HG03103 (cell line): ENCODE measurements around the gene ANKRD18B.
"Not testable (repeated sequence)": the region's sequence is repeated elsewhere in the genome, so short reads cannot be mapped to it uniquely, and the experiment has no call there.

Experiments
- ATAC-seq: cut with Tn5 transposase; IDR thresholded peaks from one replicate; pipeline ENCODE4 v1.9.1; 2021; ENCODE audit warnings: low read depth; ENCODE audit not compliant: unreplicated experiment

Gene ANKRD18B

GRCh38 chr9:33523397-33524305, at the start of gene ANKRD18B:
Gene ANKRD18B (plus strand): TSS chr9:33524251. CDS start chr9:33524490, 239 bp downstream.
- not testable (repeated sequence) for ATAC-seq

- ATAC-seq = no peak
Measured at GRCh38 chr9:33475357-33475756, 48.7 kb upstream of the ANKRD18B start.

GRCh38 chr9:33476503-33476902, 47.5 kb upstream of the ANKRD18B start:
- no peak for ATAC-seq

GRCh38 chr9:33480106-33480505, 43.9 kb upstream of the ANKRD18B start:
- no peak for ATAC-seq

- ATAC-seq = no peak
Measured at GRCh38 chr9:33480976-33481375, 43.1 kb upstream of the ANKRD18B start.

- ATAC-seq = not testable (repeated sequence)
Measured at GRCh38 chr9:33485312-33485711, 38.7 kb upstream of the ANKRD18B start.

- no peak for ATAC-seq
Measured at GRCh38 chr9:33489066-33489465, 35.0 kb upstream of the ANKRD18B start.

GRCh38 chr9:33493819-33494218, 30.2 kb upstream of the ANKRD18B start:
- not testable (repeated sequence) for ATAC-seq

GRCh38 chr9:33498387-33498786, 25.7 kb upstream of the ANKRD18B start:
- no peak for ATAC-seq

- ATAC-seq = no peak
Measured at GRCh38 chr9:33506626-33507370, 17.3 kb upstream of the ANKRD18B start.

GRCh38 chr9:33510262-33511183, 13.5 kb upstream of the ANKRD18B start:
- no peak for ATAC-seq

GRCh38 chr9:33511184-33511517, 12.9 kb upstream of the ANKRD18B start:
- ATAC-seq = not testable (repeated sequence)

- not testable (repeated sequence) for ATAC-seq
Measured at GRCh38 chr9:33512535-33512934, 11.5 kb upstream of the ANKRD18B start.

GRCh38 chr9:33515342-33515995, 8.6 kb upstream of the ANKRD18B start:
- not testable (repeated sequence) for ATAC-seq

GRCh38 chr9:33516397-33516796, 7.7 kb upstream of the ANKRD18B start:
- ATAC-seq = not testable (repeated sequence)

- ATAC-seq = no peak
Measured at GRCh38 chr9:33517373-33517772, 6.7 kb upstream of the ANKRD18B start.

- not testable (repeated sequence) for ATAC-seq
Measured at GRCh38 chr9:33517934-33518577, 6.0 kb upstream of the ANKRD18B start.

GRCh38 chr9:33521861-33522260, 2.2 kb upstream of the ANKRD18B start:
- ATAC-seq = not testable (repeated sequence)

- no peak for ATAC-seq
Measured at GRCh38 chr9:33524306-33524947, 376 bp downstream of the ANKRD18B start.
